ENCODE measurements around the gene AIDA. TPM values are rescaled to one million over a fixed set of nuclear protein-coding genes. Genes with fewer than 3 reads are reported as not detected.

AIDA gene
- total RNA-seq, 1 experiment from 2014 or later: 92.8 TPM

DNA sequence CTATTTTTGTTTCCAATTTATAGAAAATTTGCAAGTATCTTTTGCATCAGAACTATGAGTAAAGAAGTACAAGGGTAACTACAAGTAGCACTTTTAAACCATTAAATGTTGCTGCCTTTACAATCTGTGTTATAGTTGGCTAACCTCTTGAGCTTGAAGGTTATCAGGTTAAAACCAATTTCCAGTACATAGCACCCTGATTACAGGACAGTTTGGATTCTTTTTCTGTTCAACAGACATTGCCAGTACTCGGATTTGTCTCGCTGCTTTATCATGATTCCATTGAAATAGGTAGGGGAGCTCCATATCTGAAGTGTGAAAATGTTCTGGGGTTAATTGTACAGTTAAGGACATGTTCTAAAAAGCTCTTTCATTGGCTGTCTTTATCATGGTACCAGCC is 54.4 kb downstream of the AIDA start:
- Histone ChIP-seq H4K91ac (ENCODE audit: insufficient read length, low read depth, low read length) (no peak overlapping the region), H2BK15ac (ENCODE audit: low read depth, low read length) (no peak overlapping the region), H3K9me3 (ENCODE audit: control insufficient read depth, low read depth, low read length) (no peaks in the 10 kb centered on the region), H3K23me2 (ENCODE audit: insufficient read length, low read depth, low read length, poor library complexity, severe bottlenecking) (no peaks in the 10 kb centered on the region), H3K79me2 (ENCODE audit: insufficient read depth, low read length) (no peaks in the 10 kb centered on the region), H3K14ac (ENCODE audit: insufficient read depth, low read length) (no peak overlapping the region), H3K27ac (ENCODE audit: insufficient read length, low read depth, low read length) (no peak overlapping the region), H2AFZ (ENCODE audit: low read length) (no peak overlapping the region), H3K4me2 (ENCODE audit: insufficient read depth, insufficient read length, low read length) (no peak overlapping the region), H3T11ph (ENCODE audit: low read length) (no peak overlapping the region), H2BK5ac (ENCODE audit: insufficient read length, low read length) (no peak overlapping the region), H2BK120ac (ENCODE audit: low read depth, low read length, poor library complexity, severe bottlenecking) (no peak overlapping the region), H2BK12ac (ENCODE audit: insufficient read length, low read depth, low read length) (no peak overlapping the region), H3K18ac (ENCODE audit: insufficient read length, low read depth, low read length) (no peak overlapping the region), H2BK20ac (ENCODE audit: low read depth, low read length, poor library complexity, severe bottlenecking) (no peak overlapping the region), H3K4ac (ENCODE audit: low read depth, low read length) (no peak overlapping the region), H3K9ac (ENCODE audit: extremely low read depth, insufficient read length, low read length) (no peak overlapping the region), H3K4me1 (ENCODE audit: insufficient read depth, low read length) (no peaks in the 10 kb centered on the region), H3K23ac (ENCODE audit: insufficient read length, low read depth, low read length) (no peak overlapping the region), H4K5ac (ENCODE audit: insufficient read length, low read depth, low read length) (no peak overlapping the region), H4K8ac (replicated peaks; ENCODE audit: insufficient read length, low read depth, low read length) (no peak overlapping the region), H3K56ac (ENCODE audit: insufficient read length, low read depth, low read length) (no peak overlapping the region), H3K27me3 (ENCODE audit: insufficient read depth, low read length) (no peaks in the 10 kb centered on the region), H3K79me1 (ENCODE audit: insufficient read depth, low read depth, low read length, poor library complexity, severe bottlenecking) (no peaks in the 10 kb centered on the region), H4K20me1 (ENCODE audit: control insufficient read depth, insufficient read depth, insufficient read length) (no peaks in the 10 kb centered on the region), H2AK5ac (ENCODE audit: insufficient read length, low read length) (no peak overlapping the region)
- Mint-ChIP-seq H3K4me3 (no peak overlapping the region), H3K4me1 (no peaks in the 10 kb centered on the region), H3K9me3 (no peaks in the 10 kb centered on the region), H3K27me3 (ENCODE audit: low read depth) (no peaks in the 10 kb centered on the region), H3K36me3 (ENCODE audit: insufficient read depth in 1 of 3, low read depth in 3 of 3) (peaks cover 25 to 88% (median 84%) of the 10 kb centered on the region in 3 experiments; a peak in 6 of 7 replicates), H3K27ac (no peak overlapping the region)
- TF ChIP-seq, protein P1, sequence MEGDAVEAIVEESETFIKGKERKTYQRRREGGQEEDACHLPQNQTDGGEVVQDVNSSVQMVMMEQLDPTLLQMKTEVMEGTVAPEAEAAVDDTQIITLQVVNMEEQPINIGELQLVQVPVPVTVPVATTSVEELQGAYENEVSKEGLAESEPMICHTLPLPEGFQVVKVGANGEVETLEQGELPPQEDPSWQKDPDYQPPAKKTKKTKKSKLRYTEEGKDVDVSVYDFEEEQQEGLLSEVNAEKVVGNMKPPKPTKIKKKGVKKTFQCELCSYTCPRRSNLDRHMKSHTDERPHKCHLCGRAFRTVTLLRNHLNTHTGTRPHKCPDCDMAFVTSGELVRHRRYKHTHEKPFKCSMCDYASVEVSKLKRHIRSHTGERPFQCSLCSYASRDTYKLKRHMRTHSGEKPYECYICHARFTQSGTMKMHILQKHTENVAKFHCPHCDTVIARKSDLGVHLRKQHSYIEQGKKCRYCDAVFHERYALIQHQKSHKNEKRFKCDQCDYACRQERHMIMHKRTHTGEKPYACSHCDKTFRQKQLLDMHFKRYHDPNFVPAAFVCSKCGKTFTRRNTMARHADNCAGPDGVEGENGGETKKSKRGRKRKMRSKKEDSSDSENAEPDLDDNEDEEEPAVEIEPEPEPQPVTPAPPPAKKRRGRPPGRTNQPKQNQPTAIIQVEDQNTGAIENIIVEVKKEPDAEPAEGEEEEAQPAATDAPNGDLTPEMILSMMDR (conservative IDR thresholded peaks at IDR 0.05): no peak
- WGBS (ENCODE audit: extremely low coverage, insufficient read length, low lambda C conversion rate): no CpG with 5 or more reads among the region's 2 CpGs
- no peak for DNase-seq

Data from H9 (cell line).